Measurements from ENCODE around the gene B4GALT1. TPM values are rescaled to one million over a fixed set of nuclear protein-coding genes. Genes with fewer than 3 reads are reported as not detected.

B4GALT1 gene
- total RNA-seq, 2 experiments from 2014 or later: 12.8 to 38.7 TPM

- POLR2A ChIA-PET: interaction anchor here (0.9 to 2.5 kb wide), 5 partner anchors 9 to 104 kb away, joined by 3 to 19 read pairs (median 5); no protein-coding TSS in a partner anchor
- Histone ChIP-seq H3K4me3 (ENCODE audit: low read depth, low read length, poor library complexity, severe bottlenecking) (no peak overlapping the region), H3K4me2 (ENCODE audit: low read length) (no peak overlapping the region), H3K36me3 (ENCODE audit: insufficient read depth, low read length) (no peaks in the 10 kb centered on the region), H3K4me1 (ENCODE audit: insufficient read depth, low read length, poor library complexity, severe bottlenecking) (peaks cover 33% of the 10 kb centered on the region), H3K27ac (ENCODE audit: low read depth, low read length, poor library complexity, severe bottlenecking) (no peak overlapping the region), H3K9me3 (ENCODE audit: low read length) (no peaks in the 10 kb centered on the region), H3K9me2 (ENCODE audit: insufficient read depth, low read length) (no peaks in the 10 kb centered on the region), H4K20me1 (ENCODE audit: insufficient read depth, low read length) (peaks cover 18% of the 10 kb centered on the region; the same call in 1 of the 2 replicates), H2AFZ (ENCODE audit: low read length) (no peak overlapping the region), H3K79me2 (ENCODE audit: insufficient read depth, low read depth, low read length) (peaks cover 86% of the 10 kb centered on the region)
- BruUV-seq (replicated peaks): no TSS peak
- no peak for DNase-seq (ENCODE audit: low spot score)
- CTCF ChIA-PET (ENCODE audit: unreplicated experiment): interaction anchor here (1.3 kb wide), 1 partner anchor 12 kb away, joined by 6 read pairs; no protein-coding TSS in a partner anchor
- TF ChIP-seq, protein P1, sequence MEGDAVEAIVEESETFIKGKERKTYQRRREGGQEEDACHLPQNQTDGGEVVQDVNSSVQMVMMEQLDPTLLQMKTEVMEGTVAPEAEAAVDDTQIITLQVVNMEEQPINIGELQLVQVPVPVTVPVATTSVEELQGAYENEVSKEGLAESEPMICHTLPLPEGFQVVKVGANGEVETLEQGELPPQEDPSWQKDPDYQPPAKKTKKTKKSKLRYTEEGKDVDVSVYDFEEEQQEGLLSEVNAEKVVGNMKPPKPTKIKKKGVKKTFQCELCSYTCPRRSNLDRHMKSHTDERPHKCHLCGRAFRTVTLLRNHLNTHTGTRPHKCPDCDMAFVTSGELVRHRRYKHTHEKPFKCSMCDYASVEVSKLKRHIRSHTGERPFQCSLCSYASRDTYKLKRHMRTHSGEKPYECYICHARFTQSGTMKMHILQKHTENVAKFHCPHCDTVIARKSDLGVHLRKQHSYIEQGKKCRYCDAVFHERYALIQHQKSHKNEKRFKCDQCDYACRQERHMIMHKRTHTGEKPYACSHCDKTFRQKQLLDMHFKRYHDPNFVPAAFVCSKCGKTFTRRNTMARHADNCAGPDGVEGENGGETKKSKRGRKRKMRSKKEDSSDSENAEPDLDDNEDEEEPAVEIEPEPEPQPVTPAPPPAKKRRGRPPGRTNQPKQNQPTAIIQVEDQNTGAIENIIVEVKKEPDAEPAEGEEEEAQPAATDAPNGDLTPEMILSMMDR (conservative IDR thresholded peaks at IDR 0.05; ENCODE audit: low read length): no peak
- TF ChIP-seq EZH2phosphoT487 (IDR thresholded peaks at IDR 0.05; ENCODE audit: borderline replicate concordance, low read depth, low read length): no peak
- intact Hi-C loops (cut with micrococcal nuclease; ENCODE audit: unreplicated experiment): loop anchor here (10.0 kb wide), 1 partner anchor 143 kb away; the partner anchor contains the start of gene NFX1
Measured at GRCh38 chr9:33151601-33152000, 15.5 kb downstream of the B4GALT1 start.

- no peak for DNase-seq (ENCODE audit: low spot score)
- H3K27ac ChIP-seq (ENCODE audit: low read depth, low read length, poor library complexity, severe bottlenecking): no peak overlapping the region
- no peak overlapping the region for H2AFZ ChIP-seq (ENCODE audit: low read length)
- intact Hi-C loops (cut with micrococcal nuclease; ENCODE audit: unreplicated experiment): loop anchor here (10.0 kb wide), 1 partner anchor 144 kb away; the partner anchor contains the start of gene NFX1
- ChIA-PET CTCF (ENCODE audit: unreplicated experiment) (interaction anchor here (1.3 kb wide), 1 partner anchor 11 kb away, joined by 6 read pairs; no protein-coding TSS in a partner anchor), POLR2A (interaction anchor here (0.9 to 2.5 kb wide), 4 partner anchors 9 to 14 kb away, joined by 4 to 19 read pairs (median 10); no protein-coding TSS in a partner anchor)
- H4K20me1 ChIP-seq (ENCODE audit: insufficient read depth, low read length): peaks cover 18% of the 10 kb centered on the region; the same call in 1 of the 2 replicates
- H3K36me3 ChIP-seq (ENCODE audit: insufficient read depth, low read length): no peaks in the 10 kb centered on the region
- no peaks in the 10 kb centered on the region for H3K9me2 ChIP-seq (ENCODE audit: insufficient read depth, low read length)
- H3K9me3 ChIP-seq (ENCODE audit: low read length): no peaks in the 10 kb centered on the region
- no peak overlapping the region for H3K4me2 ChIP-seq (ENCODE audit: low read length)
- no TSS peak for BruUV-seq (replicated peaks)
- peaks cover 85% of the 10 kb centered on the region for H3K79me2 ChIP-seq (ENCODE audit: insufficient read depth, low read depth, low read length)
- no peak overlapping the region for H3K4me3 ChIP-seq (ENCODE audit: low read depth, low read length, poor library complexity, severe bottlenecking)
- peaks cover 33% of the 10 kb centered on the region for H3K4me1 ChIP-seq (ENCODE audit: insufficient read depth, low read length, poor library complexity, severe bottlenecking)
- no peak for TF ChIP-seq EZH2phosphoT487 (IDR thresholded peaks at IDR 0.05; ENCODE audit: borderline replicate concordance, low read depth, low read length)
- TF ChIP-seq, protein P1 (conservative IDR thresholded peaks at IDR 0.05; ENCODE audit: low read length): no peak
Measured at GRCh38 chr9:33151007-33151557, 16.1 kb downstream of the B4GALT1 start.

All from OCI-LY7 (cell line).